ENCODE data around the gene SOX4.

Gene SOX4

GRCh38 chr6:21593412-21593926, at the start of gene SOX4:
TSS of gene SOX4 (plus strand) at chr6:21593751. CDS start at chr6:21594535, 784 bp downstream.
- TF ChIP-seq, protein P1, sequence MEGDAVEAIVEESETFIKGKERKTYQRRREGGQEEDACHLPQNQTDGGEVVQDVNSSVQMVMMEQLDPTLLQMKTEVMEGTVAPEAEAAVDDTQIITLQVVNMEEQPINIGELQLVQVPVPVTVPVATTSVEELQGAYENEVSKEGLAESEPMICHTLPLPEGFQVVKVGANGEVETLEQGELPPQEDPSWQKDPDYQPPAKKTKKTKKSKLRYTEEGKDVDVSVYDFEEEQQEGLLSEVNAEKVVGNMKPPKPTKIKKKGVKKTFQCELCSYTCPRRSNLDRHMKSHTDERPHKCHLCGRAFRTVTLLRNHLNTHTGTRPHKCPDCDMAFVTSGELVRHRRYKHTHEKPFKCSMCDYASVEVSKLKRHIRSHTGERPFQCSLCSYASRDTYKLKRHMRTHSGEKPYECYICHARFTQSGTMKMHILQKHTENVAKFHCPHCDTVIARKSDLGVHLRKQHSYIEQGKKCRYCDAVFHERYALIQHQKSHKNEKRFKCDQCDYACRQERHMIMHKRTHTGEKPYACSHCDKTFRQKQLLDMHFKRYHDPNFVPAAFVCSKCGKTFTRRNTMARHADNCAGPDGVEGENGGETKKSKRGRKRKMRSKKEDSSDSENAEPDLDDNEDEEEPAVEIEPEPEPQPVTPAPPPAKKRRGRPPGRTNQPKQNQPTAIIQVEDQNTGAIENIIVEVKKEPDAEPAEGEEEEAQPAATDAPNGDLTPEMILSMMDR (IDR thresholded peaks at IDR 0.05) = no peak

DNA sequence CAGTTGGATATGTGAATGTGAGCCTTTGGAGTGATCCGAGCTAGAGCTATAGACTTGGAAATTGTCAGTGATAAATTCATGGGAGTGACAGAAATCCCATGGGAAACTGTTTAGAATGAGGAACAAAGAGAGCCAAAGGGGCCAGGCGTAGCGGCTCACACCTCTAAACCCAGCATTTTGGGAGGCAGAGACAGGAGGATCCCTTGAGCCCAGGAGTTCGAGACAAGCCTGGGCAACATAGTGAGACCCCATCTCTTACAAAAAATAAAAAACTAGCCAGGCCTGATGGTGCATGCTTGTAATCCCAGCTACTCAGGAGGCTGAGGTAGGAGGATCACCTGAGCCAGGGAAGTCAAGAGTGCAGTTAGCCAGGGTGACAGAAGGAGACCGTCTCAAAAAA, 39.3 kb upstream of the SOX4 start:
- TF ChIP-seq, protein P1 (IDR thresholded peaks at IDR 0.05) = no peak

DNA sequence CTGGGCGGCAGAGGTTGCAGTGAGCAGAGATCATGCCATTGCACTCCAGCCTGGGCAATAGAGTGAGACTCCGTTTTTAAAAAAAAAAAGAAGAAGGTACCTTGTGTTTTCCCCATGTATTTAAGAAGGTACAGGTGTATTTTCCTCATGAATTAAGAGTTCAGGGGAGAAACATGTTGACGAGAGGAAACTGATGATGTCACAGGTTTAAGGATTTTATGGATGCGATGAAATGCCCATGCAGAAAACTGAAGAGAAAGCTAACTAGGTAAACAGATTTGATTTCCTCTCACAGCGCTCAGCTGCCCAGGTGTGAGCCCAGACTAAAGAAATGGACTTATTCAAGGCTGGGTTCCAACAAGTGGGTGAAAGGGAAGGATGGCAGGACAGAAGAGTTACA, 38.4 kb upstream of the SOX4 start:
- TF ChIP-seq, protein P1 (IDR thresholded peaks at IDR 0.05) = no peak

- TF ChIP-seq, protein P1 (IDR thresholded peaks at IDR 0.05) = no peak
These were observed 37.0 kb upstream of the SOX4 start for GRCh38 chr6:21556511-21556910.

DNA sequence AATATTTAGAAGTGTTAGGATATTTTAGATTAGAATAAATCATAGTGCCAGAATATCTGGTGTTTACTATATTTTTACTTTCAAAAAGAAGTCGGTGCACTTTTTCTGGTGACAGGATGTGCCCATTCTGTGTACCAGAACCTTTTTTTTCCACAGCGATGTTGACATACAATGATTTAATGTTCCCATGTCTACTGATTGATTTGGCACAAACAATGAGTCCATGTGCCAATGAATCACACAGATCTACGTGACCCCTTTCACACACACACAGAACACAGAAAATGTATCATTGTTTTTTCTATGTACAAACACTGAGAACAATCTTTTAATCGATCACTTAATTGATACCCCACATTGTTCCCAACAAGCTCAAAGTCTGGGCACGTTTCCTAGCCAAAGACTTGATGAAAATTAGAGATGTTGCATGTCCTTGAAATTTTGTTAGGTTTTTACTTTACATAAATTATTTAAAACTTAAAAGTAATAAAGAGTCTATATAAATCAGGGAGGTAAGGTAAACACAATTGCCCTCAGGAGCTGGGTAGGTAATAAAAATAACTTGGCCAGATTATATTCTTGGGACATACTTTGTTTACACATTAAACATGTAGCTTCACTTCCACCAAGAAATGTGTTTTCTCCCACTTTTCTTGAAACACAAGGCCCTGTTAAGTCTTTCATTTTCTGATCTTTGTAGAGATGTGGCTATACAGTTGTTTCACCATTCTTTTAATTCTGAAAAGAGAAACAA, 36.4 kb upstream of the SOX4 start:
- TF ChIP-seq, protein P1 (IDR thresholded peaks at IDR 0.05) = no peak

GRCh38 chr6:21559238-21559637, 34.3 kb upstream of the SOX4 start:
- TF ChIP-seq, protein P1 (IDR thresholded peaks at IDR 0.05) = no peak

- TF ChIP-seq, protein P1 (IDR thresholded peaks at IDR 0.05) = no peak
These were observed 33.3 kb upstream of the SOX4 start for GRCh38 chr6:21560249-21560648.
